Measurements from ENCODE around the gene SWAP70. TPM values are rescaled to one million over a fixed set of nuclear protein-coding genes. Genes with fewer than 3 reads are reported as not detected.

Gene SWAP70
- total RNA-seq, 1 experiment from 2014 or later, result 8.6 TPM

GRCh38 chr11:9747229-9747628, 83.4 kb downstream of the SWAP70 start:
- Histone ChIP-seq H3K9me2 (replicated peaks; ENCODE audit: low read length) (no peaks in the 10 kb centered on the region), H3K9me3 (ENCODE audit: low read length) (no peaks in the 10 kb centered on the region), H2AFZ (ENCODE audit: low read length) (no peak overlapping the region), H3K4me2 (ENCODE audit: low read length) (no peak overlapping the region), H4K20me1 (ENCODE audit: low read length) (no peaks in the 10 kb centered on the region), H3K27me3 (ENCODE audit: low read length) (no peaks in the 10 kb centered on the region), H3K9ac (ENCODE audit: low read length) (no peak overlapping the region), H3K4me1 (ENCODE audit: insufficient read depth, low read length) (0 out of 2 replicates have a peak, but pooled peaks cover 9% of the 10 kb centered on the region), H3K27ac (ENCODE audit: low read length) (no peak overlapping the region), H3K4me3 (ENCODE audit: low read length) (no peak overlapping the region), H3F3A (ENCODE audit: low read length, unreplicated experiment) (no peaks in the 10 kb centered on the region), H3K79me2 (ENCODE audit: low read length) (no peaks in the 10 kb centered on the region), H3K36me3 (ENCODE audit: low read depth, low read length) (no peaks in the 10 kb centered on the region)
- ATAC-seq, result no peak
- intact Hi-C loops (cut with micrococcal nuclease), result loop anchor here (5.0 kb wide), 1 partner anchor 85 kb away; the partner anchor contains the start of gene SWAP70
- no peak for DNase-seq
- no peak for TF ChIP-seq EZH2 (IDR thresholded peaks at IDR 0.05; ENCODE audit: low read length, unreplicated experiment)
- no peak for TF ChIP-seq CTCF (conservative IDR thresholded peaks at IDR 0.05; ENCODE audit: low read depth, low read length)
- no peak for TF ChIP-seq EZH2phosphoT487 (IDR thresholded peaks at IDR 0.05; ENCODE audit: borderline replicate concordance, low read length)
- POLR2A ChIA-PET (ENCODE audit: unreplicated experiment), result interaction anchor here (0.6 kb wide), 1 partner anchor 171 kb away, joined by 5 read pairs; no protein-coding TSS in a partner anchor
- no TSS peak for BruUV-seq (replicated peaks)
- CTCF ChIA-PET, result interaction anchor here (1.7 kb wide), 1 partner anchor 134 kb away, joined by 9 read pairs; no protein-coding TSS in a partner anchor

GRCh38 chr11:9747828-9748227, 84.0 kb downstream of the SWAP70 start:
- no peak overlapping the region for H3K27ac ChIP-seq (ENCODE audit: low read length)
- no peak overlapping the region for H3K4me3 ChIP-seq (ENCODE audit: low read length)
- no peaks in the 10 kb centered on the region for H3K79me2 ChIP-seq (ENCODE audit: low read length)
- ChIA-PET CTCF (interaction anchor here (0.5 to 1.7 kb wide), 5 partner anchors 21 to 241 kb away, joined by 4 to 10 read pairs (median 5); no protein-coding TSS in a partner anchor), POLR2A (ENCODE audit: unreplicated experiment) (interaction anchor here (0.5 to 0.6 kb wide), 2 partner anchors 172 to 287 kb away, joined by 4 to 5 read pairs; no protein-coding TSS in a partner anchor)
- intact Hi-C loops (cut with micrococcal nuclease), result loop anchor here (1.0 to 5.0 kb wide), 4 partner anchors 46 to 241 kb away; partner anchors contain the start of gene SWAP70
- no peak overlapping the region for H2AFZ ChIP-seq (ENCODE audit: low read length)
- ATAC-seq, result no peak
- H3K9me3 ChIP-seq (ENCODE audit: low read length), result no peaks in the 10 kb centered on the region
- H3K36me3 ChIP-seq (ENCODE audit: low read depth, low read length), result no peaks in the 10 kb centered on the region
- H3K27me3 ChIP-seq (ENCODE audit: low read length), result no peaks in the 10 kb centered on the region
- no TSS peak for BruUV-seq (replicated peaks)
- no peak overlapping the region for H3K4me2 ChIP-seq (ENCODE audit: low read length)
- TF ChIP-seq EZH2 (IDR thresholded peaks at IDR 0.05; ENCODE audit: low read length, unreplicated experiment) (no peak), CTCF (conservative IDR thresholded peaks at IDR 0.05; ENCODE audit: low read depth, low read length) (no peak), EZH2phosphoT487 (IDR thresholded peaks at IDR 0.05; ENCODE audit: borderline replicate concordance, low read length) (no peak)
- H3K9ac ChIP-seq (ENCODE audit: low read length), result no peak overlapping the region
- H3K4me1 ChIP-seq (ENCODE audit: insufficient read depth, low read length), result peaks cover 15% of the 10 kb centered on the region
- no peaks in the 10 kb centered on the region for H3F3A ChIP-seq (ENCODE audit: low read length, unreplicated experiment)
- no peaks in the 10 kb centered on the region for H3K9me2 ChIP-seq (replicated peaks; ENCODE audit: low read length)
- no peaks in the 10 kb centered on the region for H4K20me1 ChIP-seq (ENCODE audit: low read length)
- no peak for DNase-seq

- H4K20me1 ChIP-seq (ENCODE audit: low read length), result no peaks in the 10 kb centered on the region
- no peaks in the 10 kb centered on the region for H3K79me2 ChIP-seq (ENCODE audit: low read length)
- ChIA-PET CTCF (interaction anchor here (0.5 to 1.7 kb wide), 8 partner anchors 8 to 561 kb away, joined by 3 to 10 read pairs (median 4); no protein-coding TSS in a partner anchor), POLR2A (ENCODE audit: unreplicated experiment) (interaction anchor here (0.5 kb wide), 1 partner anchor 288 kb away, joined by 4 read pairs; no protein-coding TSS in a partner anchor)
- DNase-seq, result peak; percentile 80
- intact Hi-C loops (cut with micrococcal nuclease), result loop anchor here (1.0 to 5.0 kb wide), 4 partner anchors 46 to 242 kb away; partner anchors contain the start of gene SWAP70
- no peaks in the 10 kb centered on the region for H3K9me2 ChIP-seq (replicated peaks; ENCODE audit: low read length)
- no peaks in the 10 kb centered on the region for H3K9me3 ChIP-seq (ENCODE audit: low read length)
- H3K4me1 ChIP-seq (ENCODE audit: insufficient read depth, low read length), result peaks cover 21% of the 10 kb centered on the region
- peak; percentile 94 for ATAC-seq
- no peaks in the 10 kb centered on the region for H3K36me3 ChIP-seq (ENCODE audit: low read depth, low read length)
- peak; percentile 92 for TF ChIP-seq CTCF (conservative IDR thresholded peaks at IDR 0.05; ENCODE audit: low read depth, low read length)
- no peak for TF ChIP-seq EZH2phosphoT487 (IDR thresholded peaks at IDR 0.05; ENCODE audit: borderline replicate concordance, low read length)
- H3F3A ChIP-seq (ENCODE audit: low read length, unreplicated experiment), result no peaks in the 10 kb centered on the region
- no peaks in the 10 kb centered on the region for H3K27me3 ChIP-seq (ENCODE audit: low read length)
- no peak overlapping the region for H3K27ac ChIP-seq (ENCODE audit: low read length)
- no peak overlapping the region for H2AFZ ChIP-seq (ENCODE audit: low read length)
- BruUV-seq (replicated peaks), result no TSS peak
- no peak overlapping the region for H3K4me3 ChIP-seq (ENCODE audit: low read length)
- H3K9ac ChIP-seq (ENCODE audit: low read length), result no peak overlapping the region
- H3K4me2 ChIP-seq (ENCODE audit: low read length), result no peak overlapping the region
These were observed 84.6 kb downstream of the SWAP70 start for GRCh38 chr11:9748361-9748970.

Measured in PC-3 (cell line).